GM12873 (cell line): Measurements from ENCODE around the gene EDARADD.

Source experiments
- TF ChIP-seq, protein P1 (sequence below): IDR thresholded peaks from 2 replicates; pipeline ENCODE4 v1.5.1; 2012; ENCODE audit warnings: low read depth, mild to moderate bottlenecking, moderate library complexity, low read length, control low read depth; ENCODE audit not compliant: insufficient read depth; ENCODE audit errors: missing control alignments

Gene EDARADD

DNA sequence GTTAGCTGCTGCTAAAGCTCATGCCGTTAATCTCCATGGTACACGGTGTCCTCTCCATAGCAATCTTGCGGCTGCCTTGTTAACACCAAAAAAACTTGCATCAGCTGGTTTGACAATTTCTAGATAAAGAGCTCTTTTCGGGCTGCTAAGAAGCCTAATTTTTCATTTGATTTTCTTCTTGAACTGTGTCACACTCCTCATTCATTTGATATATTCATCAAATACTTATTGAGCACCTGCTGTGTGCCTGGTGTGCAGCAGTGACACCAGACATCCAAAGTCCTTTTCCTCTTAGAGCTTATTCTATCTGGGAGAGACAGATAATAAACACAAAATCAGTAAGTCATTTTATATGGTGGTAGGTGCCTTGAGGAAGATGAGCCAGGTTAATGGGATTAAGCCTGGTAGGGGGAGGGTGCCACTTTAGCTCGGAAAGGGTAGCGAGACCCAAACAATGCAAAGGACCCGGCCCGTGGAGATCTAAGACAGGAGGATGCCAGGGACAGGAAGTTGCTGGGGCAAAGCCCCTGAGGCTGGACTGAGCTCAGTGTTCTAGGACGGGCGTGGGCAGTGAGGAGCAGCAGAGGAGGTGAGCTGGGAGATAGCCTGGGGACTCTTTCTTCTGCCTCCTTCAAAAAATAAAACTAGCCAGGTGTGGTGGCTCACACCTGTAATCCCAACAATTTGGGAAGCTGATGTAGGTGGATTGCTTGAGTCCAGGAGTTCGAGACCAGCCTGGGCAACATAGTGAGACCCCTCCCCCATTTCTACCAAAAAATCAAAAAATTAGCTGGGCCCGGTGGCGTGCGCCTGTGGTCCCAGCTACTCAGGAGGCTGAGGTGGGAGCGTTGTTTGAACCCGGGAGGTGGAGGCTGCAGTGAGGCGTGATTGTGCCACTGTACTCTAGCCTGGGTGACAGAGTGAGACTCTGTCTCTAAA is 79.0 kb downstream of the EDARADD start:
- TF ChIP-seq, protein P1, sequence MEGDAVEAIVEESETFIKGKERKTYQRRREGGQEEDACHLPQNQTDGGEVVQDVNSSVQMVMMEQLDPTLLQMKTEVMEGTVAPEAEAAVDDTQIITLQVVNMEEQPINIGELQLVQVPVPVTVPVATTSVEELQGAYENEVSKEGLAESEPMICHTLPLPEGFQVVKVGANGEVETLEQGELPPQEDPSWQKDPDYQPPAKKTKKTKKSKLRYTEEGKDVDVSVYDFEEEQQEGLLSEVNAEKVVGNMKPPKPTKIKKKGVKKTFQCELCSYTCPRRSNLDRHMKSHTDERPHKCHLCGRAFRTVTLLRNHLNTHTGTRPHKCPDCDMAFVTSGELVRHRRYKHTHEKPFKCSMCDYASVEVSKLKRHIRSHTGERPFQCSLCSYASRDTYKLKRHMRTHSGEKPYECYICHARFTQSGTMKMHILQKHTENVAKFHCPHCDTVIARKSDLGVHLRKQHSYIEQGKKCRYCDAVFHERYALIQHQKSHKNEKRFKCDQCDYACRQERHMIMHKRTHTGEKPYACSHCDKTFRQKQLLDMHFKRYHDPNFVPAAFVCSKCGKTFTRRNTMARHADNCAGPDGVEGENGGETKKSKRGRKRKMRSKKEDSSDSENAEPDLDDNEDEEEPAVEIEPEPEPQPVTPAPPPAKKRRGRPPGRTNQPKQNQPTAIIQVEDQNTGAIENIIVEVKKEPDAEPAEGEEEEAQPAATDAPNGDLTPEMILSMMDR: no peak

DNA sequence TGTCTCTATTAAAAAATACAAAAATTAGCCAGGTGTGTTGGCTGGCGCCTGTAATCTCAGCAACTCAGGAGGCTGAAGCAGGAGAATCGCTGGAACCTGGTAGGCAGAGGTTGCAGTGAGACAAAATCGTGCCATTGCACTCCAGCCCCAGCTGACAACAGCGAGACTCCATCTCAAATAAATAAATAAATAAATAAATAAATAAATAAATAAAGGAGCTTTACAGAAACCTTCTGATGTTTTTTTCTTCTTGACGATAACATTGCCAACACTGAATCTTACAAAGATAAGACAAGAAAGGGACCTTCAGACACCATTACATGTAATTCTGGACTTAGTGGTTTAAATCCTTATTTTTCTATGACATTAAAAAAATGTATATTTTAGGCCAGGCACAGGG is 81.9 kb downstream of the EDARADD start:
- TF ChIP-seq, protein P1: no peak

DNA sequence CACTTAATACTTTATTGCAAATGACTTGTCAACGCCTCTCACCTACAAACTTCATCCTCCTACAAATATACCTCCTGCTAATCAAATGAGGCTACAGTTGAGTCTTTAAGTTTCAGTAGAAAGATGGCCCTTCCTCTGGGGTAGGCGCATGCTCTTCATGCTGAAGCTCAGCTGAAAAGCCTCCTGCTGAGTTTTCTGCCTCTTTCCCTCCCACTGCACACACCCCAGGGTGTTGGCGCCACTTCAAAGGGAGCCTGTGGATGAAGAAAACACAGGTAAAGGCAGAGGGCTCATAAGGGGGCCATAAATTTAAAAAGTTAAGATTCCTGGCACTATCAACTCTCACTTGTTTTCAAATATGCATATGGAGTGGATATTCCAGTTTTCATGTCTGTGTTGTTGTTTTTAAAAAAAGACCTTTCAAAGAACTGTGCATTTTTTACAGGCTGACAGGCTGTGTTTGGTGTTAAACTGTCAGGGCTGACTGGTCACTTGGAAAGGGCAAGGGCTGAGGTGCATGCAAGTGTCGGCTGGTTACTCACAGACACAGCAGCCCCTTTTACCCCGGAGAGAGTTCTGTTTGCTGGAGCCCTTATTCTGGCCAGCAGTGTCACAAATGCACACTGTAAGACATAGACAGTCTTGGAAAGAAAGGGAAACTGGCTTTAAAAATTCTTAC is 86.8 kb downstream of the EDARADD start:
- TF ChIP-seq, protein P1: no peak

DNA sequence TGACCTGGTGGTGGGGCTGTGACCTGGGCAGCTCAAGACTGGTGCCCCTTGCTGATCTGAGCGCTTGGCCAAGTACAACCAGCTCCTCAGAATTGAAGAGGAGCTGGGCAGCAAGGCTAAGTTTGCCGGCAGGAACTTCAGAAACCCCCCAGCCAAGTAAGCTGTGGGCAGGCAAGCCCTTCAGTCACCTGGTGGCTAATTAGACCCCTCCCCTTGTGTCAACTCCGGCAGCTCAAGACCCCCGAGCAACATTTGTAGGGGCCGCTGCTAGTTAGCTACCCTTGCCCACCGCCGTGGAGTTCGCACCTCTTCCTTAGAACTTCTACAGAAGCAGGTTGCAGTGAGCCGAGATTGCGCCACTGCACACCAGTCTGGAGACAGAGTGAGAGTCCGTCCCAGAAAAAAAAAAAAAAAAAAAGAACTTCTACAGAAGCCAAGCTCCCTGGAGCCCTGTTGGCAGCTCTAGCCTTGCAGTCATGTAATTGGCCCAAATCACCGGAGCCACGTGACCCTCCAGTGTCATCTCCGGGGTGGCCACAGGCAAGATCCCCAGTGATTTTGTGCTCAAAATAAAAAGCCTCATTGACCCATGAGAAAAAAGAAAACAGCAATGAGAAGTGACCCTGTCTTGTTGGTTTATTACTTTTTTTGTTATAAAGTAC is 90.4 kb downstream of the EDARADD start:
- TF ChIP-seq, protein P1: no peak

- TF ChIP-seq, protein P1: no peak
These were observed 92.4 kb downstream of the EDARADD start for GRCh38 chr1:236486356-236487002.

DNA sequence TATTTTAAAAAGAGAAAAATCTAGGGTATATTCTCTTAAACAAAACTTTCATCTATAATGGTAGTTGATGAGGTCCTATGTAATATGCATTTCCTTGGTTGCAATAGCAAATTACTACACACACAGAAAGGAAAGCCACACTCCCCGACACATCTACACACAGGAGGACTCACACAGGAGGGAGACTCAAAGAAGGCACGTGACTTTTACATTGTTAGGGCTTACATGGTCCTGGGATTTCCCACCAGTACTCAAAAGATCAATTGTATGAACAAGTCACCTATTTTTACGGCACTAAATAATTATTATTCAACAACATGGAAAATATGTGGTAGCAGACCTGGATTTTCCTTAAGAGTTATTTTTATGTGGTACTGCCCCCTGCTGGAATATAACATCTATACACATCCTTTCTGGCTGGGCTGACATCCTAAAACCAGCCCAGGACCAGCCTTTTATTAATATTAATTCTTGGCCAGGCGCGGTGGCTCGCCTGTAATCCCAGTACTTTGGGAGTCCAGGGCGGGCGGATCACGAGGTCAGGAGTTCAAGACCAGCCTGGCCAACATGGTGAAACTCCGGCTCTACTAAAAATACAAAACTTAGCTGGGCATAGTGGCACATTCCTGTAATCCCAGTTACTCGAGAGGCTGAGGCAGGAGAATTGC is 95.8 kb downstream of the EDARADD start:
- TF ChIP-seq, protein P1: peak; percentile 37
